H1 (cell line): ENCODE results near the gene ZNF625.

Source experiments
- EP300 ChIP-seq, 2 experiments: IDR thresholded peaks; 1 replicate in 1 of 2; 2 replicates in 1 of 2; pipeline ENCODE4 v1.6.1; 2011 to 2012; ENCODE audit warnings: low read depth in 2 of 2, low read length in 2 of 2, mild to moderate bottlenecking in 2 of 2, borderline replicate concordance in 1 of 2, inconsistent platforms in 1 of 2, moderate library complexity in 1 of 2
- POLR2A ChIP-seq, 2 experiments: IDR thresholded peaks; 1 replicate in 1 of 2; 2 replicates in 1 of 2; pipeline ENCODE4 v1.6.1; 2011; ENCODE audit warnings: low read depth in 2 of 2, low read length in 2 of 2, mild to moderate bottlenecking in 2 of 2; ENCODE audit errors: control extremely low read depth in 1 of 2
- POU5F1 ChIP-seq: IDR thresholded peaks from 2 replicates; pipeline ENCODE4 v1.6.1; 2011; ENCODE audit warnings: low read depth, mild to moderate bottlenecking, low read length, moderate library complexity
- RFX5 ChIP-seq: IDR thresholded peaks from 2 replicates; pipeline ENCODE4 v1.6.1; 2011; ENCODE audit warnings: low read depth, low read length, improper control_type of control experiment, borderline replicate concordance

GRCh38 chr19:12155324-12155860 is 1.1 kb downstream of the ZNF625 start:
- TF ChIP-seq RFX5 (no peak), POU5F1 (no peak), POLR2A (IDR thresholded peaks at IDR 0.05; ENCODE audit: control extremely low read depth in 1 of 2, low read depth in 2 of 2, low read length in 2 of 2) (no peak), EP300 (IDR thresholded peaks at IDR 0.05; ENCODE audit: borderline replicate concordance in 1 of 2, low read depth in 2 of 2, low read length in 2 of 2) (no peak)
